ENCODE results near the gene LNX1.

Gene LNX1

DNA sequence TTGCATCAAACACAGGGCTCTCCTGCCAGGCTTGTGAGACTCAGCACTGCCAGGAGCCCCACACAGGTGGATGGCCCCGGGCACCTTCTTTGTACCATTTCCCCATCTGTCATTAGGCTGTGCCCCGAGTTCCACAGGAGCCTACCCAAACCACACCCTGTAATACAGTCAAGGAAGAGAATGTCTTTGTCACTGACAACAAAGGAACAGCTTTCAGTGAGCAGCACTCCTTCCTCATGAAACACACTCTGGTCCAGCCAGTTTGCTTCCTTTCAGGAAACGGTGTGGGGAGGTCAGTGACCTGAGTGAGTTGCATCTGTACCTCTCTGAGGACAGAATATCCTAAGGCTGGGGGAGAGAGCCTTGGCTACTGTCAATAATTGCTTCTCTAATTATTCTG is 53.7 kb downstream of the LNX1 start:
- no peak for DNase-seq (ENCODE audit: low read depth in 1 of 2, low spot score in 1 of 2)
- H3K4me3 ChIP-seq (replicated peaks; ENCODE audit: insufficient read depth, low read length) = no peak overlapping the region
- TF ChIP-seq SPI1 (IDR thresholded peaks at IDR 0.05; ENCODE audit: borderline replicate concordance, low read depth) (no peak), GABPA (IDR thresholded peaks at IDR 0.05; ENCODE audit: low read depth) (no peak), POLR2AphosphoS5 (IDR thresholded peaks at IDR 0.05; ENCODE audit: low read depth) (no peak)
- TF ChIP-seq, protein P1, sequence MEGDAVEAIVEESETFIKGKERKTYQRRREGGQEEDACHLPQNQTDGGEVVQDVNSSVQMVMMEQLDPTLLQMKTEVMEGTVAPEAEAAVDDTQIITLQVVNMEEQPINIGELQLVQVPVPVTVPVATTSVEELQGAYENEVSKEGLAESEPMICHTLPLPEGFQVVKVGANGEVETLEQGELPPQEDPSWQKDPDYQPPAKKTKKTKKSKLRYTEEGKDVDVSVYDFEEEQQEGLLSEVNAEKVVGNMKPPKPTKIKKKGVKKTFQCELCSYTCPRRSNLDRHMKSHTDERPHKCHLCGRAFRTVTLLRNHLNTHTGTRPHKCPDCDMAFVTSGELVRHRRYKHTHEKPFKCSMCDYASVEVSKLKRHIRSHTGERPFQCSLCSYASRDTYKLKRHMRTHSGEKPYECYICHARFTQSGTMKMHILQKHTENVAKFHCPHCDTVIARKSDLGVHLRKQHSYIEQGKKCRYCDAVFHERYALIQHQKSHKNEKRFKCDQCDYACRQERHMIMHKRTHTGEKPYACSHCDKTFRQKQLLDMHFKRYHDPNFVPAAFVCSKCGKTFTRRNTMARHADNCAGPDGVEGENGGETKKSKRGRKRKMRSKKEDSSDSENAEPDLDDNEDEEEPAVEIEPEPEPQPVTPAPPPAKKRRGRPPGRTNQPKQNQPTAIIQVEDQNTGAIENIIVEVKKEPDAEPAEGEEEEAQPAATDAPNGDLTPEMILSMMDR (IDR thresholded peaks at IDR 0.05; ENCODE audit: insufficient read depth, low read length) = no peak
- TF ChIP-seq, protein P2, sequence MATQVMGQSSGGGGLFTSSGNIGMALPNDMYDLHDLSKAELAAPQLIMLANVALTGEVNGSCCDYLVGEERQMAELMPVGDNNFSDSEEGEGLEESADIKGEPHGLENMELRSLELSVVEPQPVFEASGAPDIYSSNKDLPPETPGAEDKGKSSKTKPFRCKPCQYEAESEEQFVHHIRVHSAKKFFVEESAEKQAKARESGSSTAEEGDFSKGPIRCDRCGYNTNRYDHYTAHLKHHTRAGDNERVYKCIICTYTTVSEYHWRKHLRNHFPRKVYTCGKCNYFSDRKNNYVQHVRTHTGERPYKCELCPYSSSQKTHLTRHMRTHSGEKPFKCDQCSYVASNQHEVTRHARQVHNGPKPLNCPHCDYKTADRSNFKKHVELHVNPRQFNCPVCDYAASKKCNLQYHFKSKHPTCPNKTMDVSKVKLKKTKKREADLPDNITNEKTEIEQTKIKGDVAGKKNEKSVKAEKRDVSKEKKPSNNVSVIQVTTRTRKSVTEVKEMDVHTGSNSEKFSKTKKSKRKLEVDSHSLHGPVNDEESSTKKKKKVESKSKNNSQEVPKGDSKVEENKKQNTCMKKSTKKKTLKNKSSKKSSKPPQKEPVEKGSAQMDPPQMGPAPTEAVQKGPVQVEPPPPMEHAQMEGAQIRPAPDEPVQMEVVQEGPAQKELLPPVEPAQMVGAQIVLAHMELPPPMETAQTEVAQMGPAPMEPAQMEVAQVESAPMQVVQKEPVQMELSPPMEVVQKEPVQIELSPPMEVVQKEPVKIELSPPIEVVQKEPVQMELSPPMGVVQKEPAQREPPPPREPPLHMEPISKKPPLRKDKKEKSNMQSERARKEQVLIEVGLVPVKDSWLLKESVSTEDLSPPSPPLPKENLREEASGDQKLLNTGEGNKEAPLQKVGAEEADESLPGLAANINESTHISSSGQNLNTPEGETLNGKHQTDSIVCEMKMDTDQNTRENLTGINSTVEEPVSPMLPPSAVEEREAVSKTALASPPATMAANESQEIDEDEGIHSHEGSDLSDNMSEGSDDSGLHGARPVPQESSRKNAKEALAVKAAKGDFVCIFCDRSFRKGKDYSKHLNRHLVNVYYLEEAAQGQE (IDR thresholded peaks at IDR 0.05; ENCODE audit: insufficient replicate concordance, low read depth) = no peak
- H3K27ac ChIP-seq (replicated peaks) = no peak overlapping the region
- H3K27me3 ChIP-seq (ENCODE audit: insufficient read depth, poor library complexity, severe bottlenecking) = peaks cover 2% of the 10 kb centered on the region

DNA sequence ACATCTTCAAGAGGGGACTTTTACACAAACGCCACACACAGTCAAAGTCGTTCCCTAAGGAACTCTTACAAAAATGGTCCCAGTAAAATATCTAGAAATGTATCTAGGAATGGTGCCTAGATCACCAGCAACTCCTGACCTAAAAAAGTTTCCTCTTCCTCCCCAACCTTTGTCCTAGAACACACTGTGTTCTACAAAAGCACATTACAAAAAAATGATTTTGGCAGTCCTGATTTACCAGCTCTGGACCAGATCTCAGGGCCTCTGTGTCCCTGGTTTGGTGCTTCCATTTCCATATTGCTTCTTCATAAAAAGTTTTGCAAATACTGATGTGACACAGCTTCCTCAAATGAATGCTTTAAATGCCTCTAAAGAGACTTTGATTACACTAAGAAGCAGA is 55.0 kb downstream of the LNX1 start:
- Histone ChIP-seq H3K4me3 (replicated peaks; ENCODE audit: insufficient read depth, low read length) (no peak overlapping the region), H3K27me3 (ENCODE audit: insufficient read depth, poor library complexity, severe bottlenecking) (peaks cover 2% of the 10 kb centered on the region), H3K27ac (replicated peaks) (no peak overlapping the region)
- TF ChIP-seq, protein P2 (IDR thresholded peaks at IDR 0.05; ENCODE audit: insufficient replicate concordance, low read depth) = no peak
- no peak for TF ChIP-seq GABPA (IDR thresholded peaks at IDR 0.05; ENCODE audit: low read depth)
- TF ChIP-seq SPI1 (IDR thresholded peaks at IDR 0.05; ENCODE audit: borderline replicate concordance, low read depth) = no peak
- TF ChIP-seq POLR2AphosphoS5 (IDR thresholded peaks at IDR 0.05; ENCODE audit: low read depth) = no peak
- TF ChIP-seq, protein P1 (IDR thresholded peaks at IDR 0.05; ENCODE audit: insufficient read depth, low read length) = no peak
- no peak for DNase-seq (ENCODE audit: low read depth in 1 of 2, low spot score in 1 of 2)

DNA sequence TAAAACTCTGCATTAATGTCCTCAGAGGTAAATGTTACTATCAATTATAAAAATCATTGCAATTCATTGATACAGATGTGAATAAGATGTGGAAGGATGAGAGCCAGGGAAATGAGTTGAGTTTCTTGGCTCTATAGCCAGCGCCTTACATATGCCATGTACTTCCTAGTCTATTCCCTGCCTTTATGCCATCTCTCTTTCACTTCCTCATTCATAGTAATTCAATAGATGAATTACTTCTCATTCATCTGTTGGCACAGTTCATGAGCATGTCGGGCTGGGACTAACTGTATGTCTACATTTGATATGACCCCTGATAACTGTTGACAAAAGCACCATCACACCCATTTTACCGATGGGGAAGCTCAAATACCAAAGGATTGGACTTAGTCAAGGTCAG is 55.7 kb downstream of the LNX1 start:
- Histone ChIP-seq H3K27me3 (ENCODE audit: insufficient read depth, poor library complexity, severe bottlenecking) (peaks cover 2% of the 10 kb centered on the region), H3K27ac (replicated peaks) (no peak overlapping the region), H3K4me3 (replicated peaks; ENCODE audit: insufficient read depth, low read length) (no peak overlapping the region)
- DNase-seq (ENCODE audit: low read depth in 1 of 2, low spot score in 1 of 2) = no peak
- peak; percentile 65; the same call in 1 of the 2 replicates for TF ChIP-seq SPI1 (IDR thresholded peaks at IDR 0.05; ENCODE audit: borderline replicate concordance, low read depth)
- no peak for TF ChIP-seq GABPA (IDR thresholded peaks at IDR 0.05; ENCODE audit: low read depth)
- TF ChIP-seq POLR2AphosphoS5 (IDR thresholded peaks at IDR 0.05; ENCODE audit: low read depth) = no peak
- TF ChIP-seq, protein P2 (IDR thresholded peaks at IDR 0.05; ENCODE audit: insufficient replicate concordance, low read depth) = no peak

Data from HL-60 (cell line).